RWPE2 (cell line): ENCODE data around the gene CDC42EP3.

ENCODE experiments used
- ATAC-seq: fragments of 200-7000 bp; cut with Tn5 transposase; 3 replicates; pipeline ENCODE4 v1.9.1; 2021; ENCODE audit warnings: low read depth
- DNase-seq: peaks from one replicate; pipeline ENCODE4 v3.0.0-alpha.2; 2020; ENCODE audit warnings: low spot score
- H3K27ac ChIP-seq: fragments of 450-650 bp; 2 replicates; pipeline ENCODE4 v1.5.1; 2017; ENCODE audit warnings: mild to moderate bottlenecking; ENCODE audit not compliant: poor library complexity, severe bottlenecking
- H3K27me3 ChIP-seq: fragments of 250-450 bp; sonication (Bioruptor Pico); 2 replicates; pipeline ENCODE4 v1.5.1; 2021; ENCODE audit warnings: mild to moderate bottlenecking, moderate library complexity; ENCODE audit not compliant: insufficient read depth, poor library complexity, severe bottlenecking
- H3K36me3 ChIP-seq: fragments of 250-450 bp; sonication (Bioruptor Pico); 2 replicates; pipeline ENCODE4 v1.5.1; 2020; ENCODE audit warnings: low read depth, mild to moderate bottlenecking, moderate library complexity
- H3K4me1 ChIP-seq: fragments of 250-450 bp; sonication (Bioruptor Pico); 2 replicates; pipeline ENCODE4 v1.5.1; 2021; ENCODE audit warnings: mild to moderate bottlenecking, moderate library complexity; ENCODE audit not compliant: insufficient read depth, poor library complexity, severe bottlenecking
- H3K4me3 ChIP-seq: fragments of 250-450 bp; sonication (Bioruptor Pico); 2 replicates; pipeline ENCODE4 v1.5.1; 2021; ENCODE audit warnings: mild to moderate bottlenecking, moderate library complexity; ENCODE audit not compliant: severe bottlenecking
- H3K9me3 ChIP-seq: fragments of 250-450 bp; sonication (Bioruptor Pico); 2 replicates; pipeline ENCODE4 v1.5.1; 2021; ENCODE audit warnings: mild to moderate bottlenecking, moderate library complexity; ENCODE audit not compliant: severe bottlenecking
- CTCF ChIP-seq: fragments of 450-650 bp; IDR thresholded peaks from one replicate; pipeline ENCODE4 v1.5.1; 2017; ENCODE audit warnings: mild to moderate bottlenecking, moderate library complexity; ENCODE audit not compliant: poor library complexity, severe bottlenecking

CDC42EP3 gene

GRCh38 chr2:37665043-37665442, 6.4 kb downstream of the CDC42EP3 start:
- H3K9me3 ChIP-seq = no peaks in the 10 kb centered on the region
- no peaks in the 10 kb centered on the region for H3K27me3 ChIP-seq
- H3K27ac ChIP-seq = no peak overlapping the region
- no peak for ATAC-seq
- no peak for DNase-seq
- no peak overlapping the region for H3K4me3 ChIP-seq
- no peak for TF ChIP-seq CTCF
- H3K4me1 ChIP-seq = peaks cover 13% of the 10 kb centered on the region
- peaks cover 100% of the 10 kb centered on the region for H3K36me3 ChIP-seq

GRCh38 chr2:37664231-37664643, 7.2 kb downstream of the CDC42EP3 start:
- Histone ChIP-seq H3K27ac (no peak overlapping the region), H3K36me3 (peaks cover 100% of the 10 kb centered on the region), H3K27me3 (no peaks in the 10 kb centered on the region), H3K4me3 (no peak overlapping the region), H3K4me1 (peaks cover 19% of the 10 kb centered on the region), H3K9me3 (no peaks in the 10 kb centered on the region)
- TF ChIP-seq CTCF = no peak
- DNase-seq (no peak), ATAC-seq (no peak)

- H3K4me1 ChIP-seq = peaks cover 20% of the 10 kb centered on the region
- peaks cover 95% of the 10 kb centered on the region for H3K36me3 ChIP-seq
- DNase-seq (no peak), ATAC-seq (no peak)
- TF ChIP-seq CTCF = no peak
- H3K9me3 ChIP-seq = no peaks in the 10 kb centered on the region
- no peak overlapping the region for H3K4me3 ChIP-seq
- no peaks in the 10 kb centered on the region for H3K27me3 ChIP-seq
- no peak overlapping the region for H3K27ac ChIP-seq
Observed at GRCh38 chr2:37663390-37663789, 8.1 kb downstream of the CDC42EP3 start.

- no peak for TF ChIP-seq CTCF
- Histone ChIP-seq H3K27me3 (no peaks in the 10 kb centered on the region), H3K9me3 (no peaks in the 10 kb centered on the region), H3K27ac (no peak overlapping the region), H3K4me3 (no peak overlapping the region), H3K4me1 (peaks cover 48% of the 10 kb centered on the region), H3K36me3 (peaks cover 88% of the 10 kb centered on the region)
- ATAC-seq = no peak
- no peak for DNase-seq
Observed at GRCh38 chr2:37659723-37660122, 11.7 kb downstream of the CDC42EP3 start.

- H3K27ac ChIP-seq = no peak overlapping the region
- TF ChIP-seq CTCF = no peak
- H3K4me3 ChIP-seq = no peak overlapping the region
- H3K36me3 ChIP-seq = peaks cover 83% of the 10 kb centered on the region
- peaks cover 58% of the 10 kb centered on the region for H3K4me1 ChIP-seq
- ATAC-seq = no peak
- DNase-seq = no peak
- H3K9me3 ChIP-seq = no peaks in the 10 kb centered on the region
- H3K27me3 ChIP-seq = no peaks in the 10 kb centered on the region
Observed at GRCh38 chr2:37658682-37659081, 12.8 kb downstream of the CDC42EP3 start.
